ENCODE measurements around the gene MBTPS2. TPM values are rescaled to one million over a fixed set of nuclear protein-coding genes. Genes with fewer than 3 reads are reported as not detected.
A peak's percentile ranks its signal among the peaks of the same experiment; 100 is the strongest.

The MBTPS2 gene
- total RNA-seq, 1 donor from 2014 or later: 9.0 TPM

DNA sequence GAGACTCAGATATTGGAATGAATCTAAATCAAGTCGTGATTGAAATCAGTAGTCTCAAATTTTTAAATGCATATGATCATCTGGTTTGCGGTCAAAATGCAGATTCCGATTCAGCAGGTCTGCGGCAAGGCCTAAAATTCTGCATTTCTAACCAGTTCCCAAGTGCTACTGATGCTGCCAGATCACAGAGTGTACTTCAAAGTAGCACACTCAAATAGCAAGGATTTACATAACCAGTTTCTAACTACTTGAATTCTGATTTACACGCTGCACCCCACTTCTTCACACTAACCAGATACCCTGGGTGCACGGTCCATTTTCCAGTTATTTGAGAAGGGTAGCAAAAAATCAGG lies 752 bp downstream of the MBTPS2 start:
- ChIA-PET CTCF (no interaction called here), POLR2A (interaction anchor here (1.1 kb wide), 1 partner anchor 94 kb away, joined by 4 read pairs; no protein-coding TSS in a partner anchor)
- H3K27ac Mint-ChIP-seq: no peak overlapping the region
- intact Hi-C loops (cut with micrococcal nuclease): no loop called here
- DNase-seq (no peak), ATAC-seq (ENCODE audit: low read depth) (no peak)
- H3K4me1 Mint-ChIP-seq: peaks cover 7% of the 10 kb centered on the region
- no peaks in the 10 kb centered on the region for H3K9me3 Mint-ChIP-seq
- peak overlapping the region; percentile 90 for H3K4me3 Mint-ChIP-seq
- peaks cover 9% of the 10 kb centered on the region for H3K36me3 Mint-ChIP-seq (ENCODE audit: low read depth)
- H3K27me3 Mint-ChIP-seq: no peaks in the 10 kb centered on the region
- TF ChIP-seq, protein P1, sequence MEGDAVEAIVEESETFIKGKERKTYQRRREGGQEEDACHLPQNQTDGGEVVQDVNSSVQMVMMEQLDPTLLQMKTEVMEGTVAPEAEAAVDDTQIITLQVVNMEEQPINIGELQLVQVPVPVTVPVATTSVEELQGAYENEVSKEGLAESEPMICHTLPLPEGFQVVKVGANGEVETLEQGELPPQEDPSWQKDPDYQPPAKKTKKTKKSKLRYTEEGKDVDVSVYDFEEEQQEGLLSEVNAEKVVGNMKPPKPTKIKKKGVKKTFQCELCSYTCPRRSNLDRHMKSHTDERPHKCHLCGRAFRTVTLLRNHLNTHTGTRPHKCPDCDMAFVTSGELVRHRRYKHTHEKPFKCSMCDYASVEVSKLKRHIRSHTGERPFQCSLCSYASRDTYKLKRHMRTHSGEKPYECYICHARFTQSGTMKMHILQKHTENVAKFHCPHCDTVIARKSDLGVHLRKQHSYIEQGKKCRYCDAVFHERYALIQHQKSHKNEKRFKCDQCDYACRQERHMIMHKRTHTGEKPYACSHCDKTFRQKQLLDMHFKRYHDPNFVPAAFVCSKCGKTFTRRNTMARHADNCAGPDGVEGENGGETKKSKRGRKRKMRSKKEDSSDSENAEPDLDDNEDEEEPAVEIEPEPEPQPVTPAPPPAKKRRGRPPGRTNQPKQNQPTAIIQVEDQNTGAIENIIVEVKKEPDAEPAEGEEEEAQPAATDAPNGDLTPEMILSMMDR (IDR thresholded peaks at IDR 0.05): no peak

GRCh38 chrX:21843179-21843578 lies 3.8 kb downstream of the MBTPS2 start:
- Mint-ChIP-seq H3K9me3 (no peaks in the 10 kb centered on the region), H3K4me1 (peaks cover 7% of the 10 kb centered on the region), H3K27me3 (no peaks in the 10 kb centered on the region), H3K4me3 (no peak overlapping the region), H3K36me3 (ENCODE audit: low read depth) (peaks cover 25% of the 10 kb centered on the region), H3K27ac (no peak overlapping the region)
- DNase-seq (no peak), ATAC-seq (ENCODE audit: low read depth) (no peak)
- TF ChIP-seq, protein P1 (IDR thresholded peaks at IDR 0.05): no peak
- ChIA-PET POLR2A (no interaction called here), CTCF (no interaction called here)
- intact Hi-C loops (cut with micrococcal nuclease): no loop called here

DNA sequence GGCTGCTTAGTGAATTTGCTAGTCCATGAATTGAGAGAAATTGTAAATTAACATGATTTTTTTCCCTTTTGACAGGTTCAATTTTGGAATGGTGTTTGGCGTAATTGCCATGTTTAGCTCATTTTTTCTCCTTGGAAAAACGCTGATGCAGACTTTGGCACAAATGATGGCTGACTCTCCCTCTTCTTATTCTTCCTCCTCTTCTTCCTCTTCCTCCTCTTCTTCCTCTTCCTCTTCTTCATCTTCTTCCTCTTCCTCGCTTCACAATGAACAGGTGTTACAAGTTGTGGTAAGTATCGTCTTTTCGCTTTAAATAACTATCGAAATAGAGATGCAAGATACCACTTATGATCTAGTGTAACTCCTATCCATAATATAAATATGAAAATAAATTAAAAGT lies 5.7 kb downstream of the MBTPS2 start:
- POLR2A ChIA-PET: no interaction called here
- H3K9me3 Mint-ChIP-seq: no peaks in the 10 kb centered on the region
- CTCF ChIA-PET: no interaction called here
- TF ChIP-seq, protein P1 (IDR thresholded peaks at IDR 0.05): no peak
- peaks cover 5% of the 10 kb centered on the region for H3K4me1 Mint-ChIP-seq
- ATAC-seq (ENCODE audit: low read depth) (no peak), DNase-seq (no peak)
- no peaks in the 10 kb centered on the region for H3K27me3 Mint-ChIP-seq
- no peak overlapping the region for H3K27ac Mint-ChIP-seq
- H3K36me3 Mint-ChIP-seq (ENCODE audit: low read depth): peaks cover 24% of the 10 kb centered on the region
- no peak overlapping the region for H3K4me3 Mint-ChIP-seq
- intact Hi-C loops (cut with micrococcal nuclease): no loop called here

GRCh38 chrX:21847342-21847741 lies 7.9 kb downstream of the MBTPS2 start:
- no peak overlapping the region for H3K27ac Mint-ChIP-seq
- peaks cover 31% of the 10 kb centered on the region for H3K36me3 Mint-ChIP-seq (ENCODE audit: low read depth)

DNA sequence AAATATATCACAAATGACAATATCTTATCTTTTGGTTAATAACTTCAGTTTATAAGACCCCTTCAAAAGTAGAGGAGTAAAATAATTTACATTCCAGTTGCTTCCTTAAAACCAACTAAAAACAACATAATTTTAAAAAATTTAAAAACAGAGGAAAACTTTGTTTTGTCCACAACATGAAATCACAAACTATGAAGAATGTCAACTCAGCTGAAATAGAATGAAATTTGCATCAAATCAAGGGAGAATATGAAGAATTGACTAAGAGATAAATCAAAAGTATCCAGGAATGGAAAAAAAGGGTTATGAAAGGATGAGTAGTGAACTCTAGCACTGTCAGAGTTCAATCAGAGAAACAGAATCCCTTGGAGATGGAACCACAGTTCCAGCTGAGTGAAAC lies 14.2 kb downstream of the MBTPS2 start:
- H3K4me3 Mint-ChIP-seq: no peak overlapping the region
- H3K4me1 Mint-ChIP-seq: no peaks in the 10 kb centered on the region
- intact Hi-C loops (cut with micrococcal nuclease): no loop called here
- TF ChIP-seq, protein P1 (IDR thresholded peaks at IDR 0.05): no peak
- ChIA-PET POLR2A (no interaction called here), CTCF (no interaction called here)
- H3K36me3 Mint-ChIP-seq (ENCODE audit: low read depth): peaks cover 44% of the 10 kb centered on the region
- DNase-seq (no peak), ATAC-seq (ENCODE audit: low read depth) (no peak)
- H3K9me3 Mint-ChIP-seq: no peaks in the 10 kb centered on the region
- no peaks in the 10 kb centered on the region for H3K27me3 Mint-ChIP-seq
- no peak overlapping the region for H3K27ac Mint-ChIP-seq

More at GRCh38 chrX:21847342-21847741, 7.9 kb downstream of the MBTPS2 start:
- H3K4me3 Mint-ChIP-seq: no peak overlapping the region
- POLR2A ChIA-PET: no interaction called here
- TF ChIP-seq, protein P1 (IDR thresholded peaks at IDR 0.05): no peak
- intact Hi-C loops (cut with micrococcal nuclease): no loop called here
- no peaks in the 10 kb centered on the region for H3K4me1 Mint-ChIP-seq
- H3K27me3 Mint-ChIP-seq: no peaks in the 10 kb centered on the region
- DNase-seq (no peak), ATAC-seq (ENCODE audit: low read depth) (no peak)
- CTCF ChIA-PET: no interaction called here
- no peaks in the 10 kb centered on the region for H3K9me3 Mint-ChIP-seq

Data from activated B cell treated with CpG ODN at 0.5 μM for 24 hours (primary cell).